Panc1 (cell line): Measurements from ENCODE around the gene TRIM62.

Experiments
- CTCF ChIP-seq: fragments of 450-650 bp; IDR thresholded peaks from 2 replicates; pipeline ENCODE4 v1.5.1; 2017; ENCODE audit warnings: mild to moderate bottlenecking
- POLR2AphosphoS5 ChIP-seq: IDR thresholded peaks from 2 replicates; pipeline ENCODE4 v1.6.1; 2012; ENCODE audit warnings: mild to moderate bottlenecking, low read depth, low read length, moderate library complexity
- REST ChIP-seq, 2 experiments: IDR thresholded peaks; 2 replicates each; pipeline ENCODE4 v1.6.1; 2011 to 2012; ENCODE audit warnings: low read depth in 2 of 2, control low read depth in 1 of 2, low read length in 1 of 2, mild to moderate bottlenecking in 1 of 2, moderate library complexity in 1 of 2; ENCODE audit not compliant: insufficient read depth in 1 of 2

- TF ChIP-seq POLR2AphosphoS5 (no peak), CTCF (no peak), REST (IDR thresholded peaks at IDR 0.05; ENCODE audit: insufficient read depth in 1 of 2, low read depth in 2 of 2, low read length in 1 of 2) (no peak)
Measured at GRCh38 chr1:33191731-33192275, 10.0 kb upstream of the TRIM62 start.
